ENCODE data around the gene ARHGAP5. TPM values are rescaled to one million over a fixed set of nuclear protein-coding genes. Genes with fewer than 3 reads are reported as not detected.
"Not testable (repeated sequence)": the region's sequence is repeated elsewhere in the genome, so short reads cannot be mapped to it uniquely, and the experiment has no call there.

ARHGAP5 gene
- polyA plus RNA-seq, 4 donors: 14.9 to 64.9 (median 32.4) TPM

DNA sequence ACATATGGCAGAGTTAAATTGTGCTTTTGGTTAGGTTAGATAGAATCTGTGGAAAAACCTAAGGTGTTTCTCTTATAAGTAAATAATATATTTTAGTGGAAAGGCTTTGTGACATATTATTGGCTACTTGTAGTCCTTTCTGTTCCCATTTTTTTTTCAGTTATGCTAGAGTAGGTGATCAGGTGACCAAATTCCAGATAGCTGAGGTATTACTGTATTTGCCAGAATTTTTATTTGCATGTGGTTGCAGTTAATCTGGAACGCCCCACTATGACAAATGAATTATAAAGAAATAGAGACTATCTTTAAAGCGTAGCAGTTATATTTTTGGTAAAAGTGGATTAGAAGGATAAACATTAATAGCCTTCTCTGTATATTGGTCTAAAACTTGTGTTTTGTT, 52.0 kb downstream of the ARHGAP5 start:
- WGBS, 3 donors: 77 to 88% (median 86%) methylated on average over 2 of the region's 2 CpGs
- Histone ChIP-seq H3K27me3 (ENCODE audit: control insufficient read depth in 3 of 3, insufficient read depth in 3 of 3, low read length in 3 of 3) (no peaks in the 10 kb centered on the region), H3K4me3 (ENCODE audit: low read depth in 1 of 3, low read length in 3 of 3) (no peak overlapping the region), H3K4me1 (ENCODE audit: control insufficient read depth in 3 of 3, insufficient read depth in 2 of 3, low read depth in 1 of 3, low read length in 2 of 3) (no peaks in the 10 kb centered on the region), H3K36me3 (ENCODE audit: control insufficient read depth in 3 of 3, insufficient read depth in 2 of 3, low read depth in 1 of 3, low read length in 3 of 3) (peaks cover 0 to 18% (median 8%) of the 10 kb centered on the region in 3 donors), H3K27ac (ENCODE audit: low read depth in 1 of 3, low read length in 2 of 3) (no peak overlapping the region), H3K9me3 (ENCODE audit: control insufficient read depth in 2 of 2, insufficient read depth in 1 of 2, low read depth in 1 of 2, low read length in 1 of 2) (peaks cover 0 to 28% of the 10 kb centered on the region in 2 donors)
- no peak for FAIRE-seq
- no peak for DNase-seq

GRCh38 chr14:32131689-32132088, 54.6 kb downstream of the ARHGAP5 start:
- not testable (repeated sequence) for FAIRE-seq; H3K4me1 ChIP-seq (ENCODE audit: control insufficient read depth in 3 of 3, insufficient read depth in 2 of 3, low read depth in 1 of 3, low read length in 2 of 3); DNase-seq; H3K4me3 ChIP-seq (ENCODE audit: low read depth in 1 of 3, low read length in 3 of 3); H3K27me3 ChIP-seq (ENCODE audit: control insufficient read depth in 3 of 3, insufficient read depth in 3 of 3, low read length in 3 of 3); H3K27ac ChIP-seq (ENCODE audit: low read depth in 1 of 3, low read length in 2 of 3)
- H3K36me3 ChIP-seq (ENCODE audit: control insufficient read depth in 3 of 3, insufficient read depth in 2 of 3, low read depth in 1 of 3, low read length in 3 of 3): peaks cover 0 to 18% (median 8%) of the 10 kb centered on the region in 3 donors
- 96 to 100% (median 99%) methylated on average over 3 to 4 of the region's 5 CpGs for WGBS, 3 donors
- H3K9me3 ChIP-seq (ENCODE audit: control insufficient read depth in 2 of 2, insufficient read depth in 1 of 2, low read depth in 1 of 2, low read length in 1 of 2): peaks cover 0 to 26% of the 10 kb centered on the region in 2 donors

- no peak overlapping the region for H3K4me3 ChIP-seq (ENCODE audit: low read depth in 1 of 3, low read length in 3 of 3)
- WGBS, 3 donors: 61 to 76% (median 76%) methylated on average over 3 of the region's 3 CpGs
These were observed 57.5 kb downstream of the ARHGAP5 start for GRCh38 chr14:32134448-32135097.

GRCh38 chr14:32136027-32136825, 59.1 kb downstream of the ARHGAP5 start:
- Histone ChIP-seq H3K4me3 (ENCODE audit: low read depth in 1 of 3, low read length in 3 of 3) (no peak overlapping the region), H3K36me3 (ENCODE audit: control insufficient read depth in 3 of 3, insufficient read depth in 2 of 3, low read depth in 1 of 3, low read length in 3 of 3) (peaks cover 0 to 14% (median 2%) of the 10 kb centered on the region in 3 donors), H3K4me1 (ENCODE audit: control insufficient read depth in 3 of 3, insufficient read depth in 2 of 3, low read depth in 1 of 3, low read length in 2 of 3) (no peaks in the 10 kb centered on the region), H3K27ac (ENCODE audit: low read depth in 1 of 3, low read length in 2 of 3) (no peak overlapping the region), H3K27me3 (ENCODE audit: control insufficient read depth in 3 of 3, insufficient read depth in 3 of 3, low read length in 3 of 3) (no peaks in the 10 kb centered on the region), H3K9me3 (ENCODE audit: control insufficient read depth in 2 of 2, insufficient read depth in 1 of 2, low read depth in 1 of 2, low read length in 1 of 2) (peaks cover 0 to 20% of the 10 kb centered on the region in 2 donors)
- no peak for DNase-seq
- FAIRE-seq: no peak
- 92 to 95% (median 93%) methylated on average over 2 of the region's 2 CpGs for WGBS, 3 donors

More at GRCh38 chr14:32134448-32135097, 57.5 kb downstream of the ARHGAP5 start:
- no peak overlapping the region for H3K27ac ChIP-seq (ENCODE audit: low read depth in 1 of 3, low read length in 2 of 3)
- FAIRE-seq (no peak), DNase-seq (no peak)
- H3K36me3 ChIP-seq (ENCODE audit: control insufficient read depth in 3 of 3, insufficient read depth in 2 of 3, low read depth in 1 of 3, low read length in 3 of 3): peaks cover 0 to 17% (median 4%) of the 10 kb centered on the region in 3 donors
- H3K4me1 ChIP-seq (ENCODE audit: control insufficient read depth in 3 of 3, insufficient read depth in 2 of 3, low read depth in 1 of 3, low read length in 2 of 3): no peaks in the 10 kb centered on the region
- H3K27me3 ChIP-seq (ENCODE audit: control insufficient read depth in 3 of 3, insufficient read depth in 3 of 3, low read length in 3 of 3): no peaks in the 10 kb centered on the region
- peaks cover 0 to 22% of the 10 kb centered on the region in 2 donors for H3K9me3 ChIP-seq (ENCODE audit: control insufficient read depth in 2 of 2, insufficient read depth in 1 of 2, low read depth in 1 of 2, low read length in 1 of 2)

DNA sequence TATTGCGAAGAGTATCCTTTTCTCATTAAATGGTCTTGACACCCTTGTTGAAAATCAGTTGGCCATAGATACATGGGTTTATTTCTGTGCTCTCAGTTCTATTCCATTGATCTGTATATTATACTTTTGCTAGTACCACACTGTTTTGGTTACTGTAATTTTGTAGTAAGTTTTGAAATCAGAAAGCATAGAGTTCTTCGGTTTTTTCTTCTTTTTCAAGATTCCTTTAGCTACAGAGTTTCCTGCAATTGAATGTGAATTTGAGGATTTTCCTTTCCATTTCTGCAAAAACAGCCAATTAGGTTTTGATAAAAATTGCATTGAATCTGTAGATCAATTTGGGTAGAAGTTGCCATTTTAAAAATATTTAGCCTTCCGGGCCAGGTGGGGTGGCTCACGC, 60.2 kb downstream of the ARHGAP5 start:
- Histone ChIP-seq H3K27ac (ENCODE audit: low read depth in 1 of 3, low read length in 2 of 3) (no peak overlapping the region), H3K4me3 (ENCODE audit: low read depth in 1 of 3, low read length in 3 of 3) (no peak overlapping the region), H3K36me3 (ENCODE audit: control insufficient read depth in 3 of 3, insufficient read depth in 2 of 3, low read depth in 1 of 3, low read length in 3 of 3) (peaks cover under 1 to 14% (median 2%) of the 10 kb centered on the region in 3 donors), H3K9me3 (ENCODE audit: control insufficient read depth in 2 of 2, insufficient read depth in 1 of 2, low read depth in 1 of 2, low read length in 1 of 2) (peaks cover 0 to 17% of the 10 kb centered on the region in 2 donors), H3K27me3 (ENCODE audit: control insufficient read depth in 3 of 3, insufficient read depth in 3 of 3, low read length in 3 of 3) (no peaks in the 10 kb centered on the region), H3K4me1 (ENCODE audit: control insufficient read depth in 3 of 3, insufficient read depth in 2 of 3, low read depth in 1 of 3, low read length in 2 of 3) (no peaks in the 10 kb centered on the region)
- DNase-seq (no peak), FAIRE-seq (no peak)
- WGBS, 3 donors: 97 to 99% (median 99%) methylated on average over 4 of the region's 4 CpGs

- Histone ChIP-seq H3K9me3 (ENCODE audit: control insufficient read depth in 2 of 2, insufficient read depth in 1 of 2, low read depth in 1 of 2, low read length in 1 of 2) (peaks cover 0 to 17% of the 10 kb centered on the region in 2 donors), H3K36me3 (ENCODE audit: control insufficient read depth in 3 of 3, insufficient read depth in 2 of 3, low read depth in 1 of 3, low read length in 3 of 3) (peaks cover 2 to 14% (median 2%) of the 10 kb centered on the region in 3 donors), H3K4me3 (ENCODE audit: low read depth in 1 of 3, low read length in 3 of 3) (no peak overlapping the region), H3K27me3 (ENCODE audit: control insufficient read depth in 3 of 3, insufficient read depth in 3 of 3, low read length in 3 of 3) (no peaks in the 10 kb centered on the region), H3K27ac (ENCODE audit: low read depth in 1 of 3, low read length in 2 of 3) (no peak overlapping the region), H3K4me1 (ENCODE audit: control insufficient read depth in 3 of 3, insufficient read depth in 2 of 3, low read depth in 1 of 3, low read length in 2 of 3) (no peaks in the 10 kb centered on the region)
- 100% methylated on average over 1 of the region's 1 CpG for WGBS, 3 donors
- DNase-seq: no peak
- FAIRE-seq: no peak
These were observed 60.8 kb downstream of the ARHGAP5 start for GRCh38 chr14:32137892-32138291.

- no peak overlapping the region for H3K4me3 ChIP-seq (ENCODE audit: low read depth in 1 of 3, low read length in 3 of 3)
- H3K36me3 ChIP-seq (ENCODE audit: control insufficient read depth in 3 of 3, insufficient read depth in 2 of 3, low read depth in 1 of 3, low read length in 3 of 3): peaks cover 2 to 22% (median 3%) of the 10 kb centered on the region in 3 donors
- no peaks in the 10 kb centered on the region for H3K27me3 ChIP-seq (ENCODE audit: control insufficient read depth in 3 of 3, insufficient read depth in 3 of 3, low read length in 3 of 3)
- H3K9me3 ChIP-seq (ENCODE audit: control insufficient read depth in 2 of 2, insufficient read depth in 1 of 2, low read depth in 1 of 2, low read length in 1 of 2): peaks cover 0 to 13% of the 10 kb centered on the region in 2 donors
- DNase-seq (no peak), FAIRE-seq (no peak)
- H3K27ac ChIP-seq (ENCODE audit: low read depth in 1 of 3, low read length in 2 of 3): no peak overlapping the region
- H3K4me1 ChIP-seq (ENCODE audit: control insufficient read depth in 3 of 3, insufficient read depth in 2 of 3, low read depth in 1 of 3, low read length in 2 of 3): no peaks in the 10 kb centered on the region
- 94 to 100% (median 98%) methylated on average over 1 of the region's 1 CpG for WGBS, 3 donors
These were observed 65.2 kb downstream of the ARHGAP5 start for GRCh38 chr14:32142341-32142740.

DNA sequence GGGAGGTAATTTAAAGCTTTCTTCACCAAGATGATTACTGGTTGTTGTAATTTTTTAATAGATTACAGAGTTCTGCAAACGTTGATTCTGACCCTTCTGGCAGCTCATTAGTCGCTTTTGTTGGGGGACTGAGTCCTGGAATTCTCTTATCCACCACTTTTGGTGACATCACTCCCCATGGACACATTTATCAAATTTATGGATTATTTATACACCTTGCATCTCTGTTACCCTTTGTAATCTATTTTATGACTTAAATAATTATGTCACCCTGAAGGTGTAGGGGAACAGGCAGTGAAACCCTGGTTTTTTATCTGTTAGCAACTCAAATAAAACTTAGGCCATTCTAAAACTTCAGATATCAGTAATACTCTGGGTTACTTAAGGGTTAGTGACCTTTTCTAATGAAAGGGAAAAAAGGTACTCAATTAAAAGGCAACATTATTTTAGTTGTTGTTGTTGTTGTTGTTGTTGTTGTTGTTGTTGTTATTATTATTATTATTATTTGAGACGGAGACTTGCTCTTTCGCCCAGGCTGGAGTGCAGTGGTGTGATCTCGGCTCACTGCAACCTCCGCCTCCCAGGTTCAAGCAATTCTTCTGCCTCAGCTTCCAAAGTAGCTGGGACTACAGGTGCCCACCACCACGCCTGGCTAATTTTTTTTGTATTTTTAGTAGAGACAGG, 65.8 kb downstream of the ARHGAP5 start:
- Histone ChIP-seq H3K36me3 (ENCODE audit: control insufficient read depth in 3 of 3, insufficient read depth in 2 of 3, low read depth in 1 of 3, low read length in 3 of 3) (peaks cover 2 to 21% (median 6%) of the 10 kb centered on the region in 3 donors), H3K4me3 (ENCODE audit: low read depth in 1 of 3, low read length in 3 of 3) (no peak overlapping the region), H3K4me1 (ENCODE audit: control insufficient read depth in 3 of 3, insufficient read depth in 2 of 3, low read depth in 1 of 3, low read length in 2 of 3) (no peaks in the 10 kb centered on the region), H3K27ac (ENCODE audit: low read depth in 1 of 3, low read length in 2 of 3) (no peak overlapping the region), H3K27me3 (ENCODE audit: control insufficient read depth in 3 of 3, insufficient read depth in 3 of 3, low read length in 3 of 3) (no peaks in the 10 kb centered on the region), H3K9me3 (ENCODE audit: control insufficient read depth in 2 of 2, insufficient read depth in 1 of 2, low read depth in 1 of 2, low read length in 1 of 2) (peaks cover 0 to 9% of the 10 kb centered on the region in 2 donors)
- no peak for DNase-seq
- no peak for FAIRE-seq
- 87% methylated on average over 7 of the region's 7 CpGs for WGBS, 3 donors

Data from small intestine (tissue), 7 donors.